Osteoblast (primary cell): ENCODE data around the gene SLC22A2. TPM values are rescaled to one million over a fixed set of nuclear protein-coding genes. Genes with fewer than 3 reads are reported as not detected.

Source experiments
- DNase-seq: peaks from one replicate; pipeline ENCODE4 v3.0.0; 2011; ENCODE audit warnings: low spot score, mixed read lengths; ENCODE audit not compliant: insufficient read length; ENCODE audit errors: missing footprints
- H2AFZ ChIP-seq: 2 replicates; pipeline ENCODE4 v1.6.0; 2011; ENCODE audit warnings: mild to moderate bottlenecking, low read length
- H3K27ac ChIP-seq: 2 replicates; pipeline ENCODE4 v1.5.1; 2011; ENCODE audit warnings: mild to moderate bottlenecking, low read depth, low read length, moderate library complexity
- H3K27me3 ChIP-seq: 2 replicates; pipeline ENCODE4 v1.6.0; 2012; ENCODE audit warnings: mild to moderate bottlenecking, control low read depth, inconsistent platforms, low read length, moderate library complexity; ENCODE audit not compliant: insufficient read depth
- H3K36me3 ChIP-seq: 2 replicates; pipeline ENCODE4 v1.5.1; 2011; ENCODE audit warnings: mild to moderate bottlenecking, low read length, control low read depth, moderate library complexity; ENCODE audit not compliant: insufficient read depth
- H3K4me1 ChIP-seq: 2 replicates; pipeline ENCODE4 v1.5.1; 2011; ENCODE audit warnings: mild to moderate bottlenecking, low read length, control low read depth, moderate library complexity; ENCODE audit not compliant: insufficient read depth
- H3K4me2 ChIP-seq: 2 replicates; pipeline ENCODE4 v1.6.0; 2011; ENCODE audit warnings: mild to moderate bottlenecking, low read length; ENCODE audit not compliant: insufficient read depth
- H3K4me3 ChIP-seq: fragments of 200-600 bp; sonication (generic); 3 replicates; pipeline ENCODE4 v1.5.1; 2012; ENCODE audit warnings: mild to moderate bottlenecking, low read length, inconsistent platforms; ENCODE audit not compliant: insufficient read depth
- H3K79me2 ChIP-seq: 2 replicates; pipeline ENCODE4 v1.6.0; 2012; ENCODE audit warnings: mild to moderate bottlenecking, low read length, control low read depth, inconsistent platforms; ENCODE audit not compliant: insufficient read depth
- H3K9me3 ChIP-seq: 2 replicates; pipeline ENCODE4 v1.5.1; 2011; ENCODE audit warnings: low read depth, low read length, control low read depth
- H4K20me1 ChIP-seq: 2 replicates; pipeline ENCODE4 v1.6.0; 2012; ENCODE audit warnings: mild to moderate bottlenecking, low read length, control low read depth; ENCODE audit not compliant: insufficient read depth
- CTCF ChIP-seq: IDR thresholded peaks from 2 replicates; pipeline ENCODE4 v1.5.1; 2011; ENCODE audit warnings: mild to moderate bottlenecking, low read depth, low read length, moderate library complexity; ENCODE audit errors: extremely low read depth
- total RNA-seq: library from RNA; depleted of rRNA; stranded (reverse); fragments of >200 nt; gene quantifications from 2 replicates; pipeline ENCODE4 v1.2.3, GENCODE V29; 2012

SLC22A2 gene
- total RNA-seq, 1 donor, result under 0.01 TPM

GRCh38 chr6:160297310-160297709 is 38.7 kb upstream of the SLC22A2 start:
- H3K36me3 ChIP-seq, result no peaks in the 10 kb centered on the region
- no peaks in the 10 kb centered on the region for H3K79me2 ChIP-seq
- H3K4me3 ChIP-seq, result no peak overlapping the region
- no peaks in the 10 kb centered on the region for H3K27me3 ChIP-seq
- H3K27ac ChIP-seq, result no peak overlapping the region
- no peak for DNase-seq
- H3K4me1 ChIP-seq, result peaks cover 3% of the 10 kb centered on the region
- no peak overlapping the region for H3K4me2 ChIP-seq
- no peak for TF ChIP-seq CTCF
- H2AFZ ChIP-seq, result no peak overlapping the region
- H3K9me3 ChIP-seq, result no peaks in the 10 kb centered on the region
- no peaks in the 10 kb centered on the region for H4K20me1 ChIP-seq

GRCh38 chr6:160293844-160294243 is 35.2 kb upstream of the SLC22A2 start:
- H3K79me2 ChIP-seq, result no peaks in the 10 kb centered on the region
- H3K27ac ChIP-seq, result no peak overlapping the region
- no peaks in the 10 kb centered on the region for H4K20me1 ChIP-seq
- TF ChIP-seq CTCF, result no peak
- DNase-seq, result no peak
- H3K4me3 ChIP-seq, result no peak overlapping the region
- H3K4me1 ChIP-seq, result no peaks in the 10 kb centered on the region
- H3K9me3 ChIP-seq, result no peaks in the 10 kb centered on the region
- no peak overlapping the region for H3K4me2 ChIP-seq
- no peaks in the 10 kb centered on the region for H3K27me3 ChIP-seq
- no peak overlapping the region for H2AFZ ChIP-seq
- H3K36me3 ChIP-seq, result no peaks in the 10 kb centered on the region

- no peak for DNase-seq
- Histone ChIP-seq H3K4me2 (no peak overlapping the region), H2AFZ (no peak overlapping the region)
Measured at GRCh38 chr6:160285541-160286105, 27.0 kb upstream of the SLC22A2 start.

GRCh38 chr6:160284575-160284974 is 26.0 kb upstream of the SLC22A2 start:
- H3K79me2 ChIP-seq, result no peaks in the 10 kb centered on the region
- H3K36me3 ChIP-seq, result no peaks in the 10 kb centered on the region
- no peaks in the 10 kb centered on the region for H3K27me3 ChIP-seq
- no peak overlapping the region for H3K4me2 ChIP-seq
- no peak overlapping the region for H3K4me3 ChIP-seq
- TF ChIP-seq CTCF, result no peak
- H4K20me1 ChIP-seq, result no peaks in the 10 kb centered on the region
- H2AFZ ChIP-seq, result no peak overlapping the region
- H3K27ac ChIP-seq, result no peak overlapping the region
- DNase-seq, result no peak
- H3K9me3 ChIP-seq, result no peaks in the 10 kb centered on the region
- H3K4me1 ChIP-seq, result no peaks in the 10 kb centered on the region

More at GRCh38 chr6:160285541-160286105, 27.0 kb upstream of the SLC22A2 start:
- Histone ChIP-seq H3K4me1 (no peaks in the 10 kb centered on the region), H3K4me3 (no peak overlapping the region), H3K36me3 (no peaks in the 10 kb centered on the region), H3K27ac (no peak overlapping the region), H3K27me3 (no peaks in the 10 kb centered on the region), H4K20me1 (no peaks in the 10 kb centered on the region), H3K9me3 (no peaks in the 10 kb centered on the region), H3K79me2 (no peaks in the 10 kb centered on the region)
- TF ChIP-seq CTCF, result no peak
